ENCODE measurements around the gene MDN1. TPM values are rescaled to one million over a fixed set of nuclear protein-coding genes. Genes with fewer than 3 reads are reported as not detected.

Gene MDN1
- total RNA-seq, 2 donors from 2014 or later, result 21.3 to 36.0 TPM

DNA sequence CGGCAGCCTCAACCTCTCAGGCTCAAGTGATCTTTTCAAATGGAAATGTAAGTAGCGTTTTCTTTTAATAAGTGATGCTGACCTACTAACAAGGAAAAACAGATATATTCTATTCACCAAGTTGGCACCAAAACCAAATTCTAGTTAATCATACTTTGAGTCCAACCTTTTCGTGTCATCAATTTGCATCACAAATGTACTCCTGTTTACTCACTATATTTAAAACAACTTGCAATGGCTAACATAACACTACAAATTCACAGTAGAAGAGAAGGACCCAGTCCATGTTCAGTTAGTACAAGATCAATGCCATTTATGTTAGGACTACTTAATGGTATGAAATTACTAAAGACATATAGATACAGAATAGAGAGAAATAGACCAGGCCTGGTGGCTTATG is 50.0 kb downstream of the MDN1 start:
- H3K27ac ChIP-seq, result no peak overlapping the region
- ATAC-seq (ENCODE audit: insufficient number of reproducible peaks, low FRiP score, low read depth) (no peak), DNase-seq (ENCODE audit: low spot score) (no peak)
- H3K36me3 ChIP-seq, result peaks cover 26% of the 10 kb centered on the region
- TF ChIP-seq, protein P1, sequence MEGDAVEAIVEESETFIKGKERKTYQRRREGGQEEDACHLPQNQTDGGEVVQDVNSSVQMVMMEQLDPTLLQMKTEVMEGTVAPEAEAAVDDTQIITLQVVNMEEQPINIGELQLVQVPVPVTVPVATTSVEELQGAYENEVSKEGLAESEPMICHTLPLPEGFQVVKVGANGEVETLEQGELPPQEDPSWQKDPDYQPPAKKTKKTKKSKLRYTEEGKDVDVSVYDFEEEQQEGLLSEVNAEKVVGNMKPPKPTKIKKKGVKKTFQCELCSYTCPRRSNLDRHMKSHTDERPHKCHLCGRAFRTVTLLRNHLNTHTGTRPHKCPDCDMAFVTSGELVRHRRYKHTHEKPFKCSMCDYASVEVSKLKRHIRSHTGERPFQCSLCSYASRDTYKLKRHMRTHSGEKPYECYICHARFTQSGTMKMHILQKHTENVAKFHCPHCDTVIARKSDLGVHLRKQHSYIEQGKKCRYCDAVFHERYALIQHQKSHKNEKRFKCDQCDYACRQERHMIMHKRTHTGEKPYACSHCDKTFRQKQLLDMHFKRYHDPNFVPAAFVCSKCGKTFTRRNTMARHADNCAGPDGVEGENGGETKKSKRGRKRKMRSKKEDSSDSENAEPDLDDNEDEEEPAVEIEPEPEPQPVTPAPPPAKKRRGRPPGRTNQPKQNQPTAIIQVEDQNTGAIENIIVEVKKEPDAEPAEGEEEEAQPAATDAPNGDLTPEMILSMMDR (IDR thresholded peaks at IDR 0.05), result no peak
- H3K4me3 ChIP-seq, result no peak overlapping the region
- no peaks in the 10 kb centered on the region for H3K9me3 ChIP-seq
- H3K4me1 ChIP-seq (ENCODE audit: control insufficient read depth in 1 of 2, low read depth in 2 of 2), result no peaks in the 10 kb centered on the region
- no peaks in the 10 kb centered on the region for H3K27me3 ChIP-seq (replicated peaks; ENCODE audit: insufficient read depth)

DNA sequence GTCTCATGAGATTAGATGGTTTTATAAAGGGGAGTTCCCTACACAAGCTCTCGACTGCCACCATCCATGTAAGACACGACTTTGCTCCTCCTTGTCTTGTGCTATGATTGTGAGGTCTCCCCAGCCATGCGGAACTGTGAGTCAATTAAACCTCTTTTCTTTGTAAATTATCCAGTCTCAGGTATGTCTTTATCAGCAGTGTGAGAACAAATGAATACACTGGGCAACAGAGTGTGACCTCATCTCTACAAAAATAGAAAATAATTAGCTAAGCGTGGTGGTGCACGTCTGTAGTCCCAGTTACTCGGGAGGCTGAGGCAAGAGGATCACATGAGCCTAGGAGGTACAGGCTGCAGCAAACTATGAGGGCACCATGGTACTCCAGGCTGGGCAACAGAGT is 51.3 kb downstream of the MDN1 start:
- Histone ChIP-seq H3K27ac (no peak overlapping the region), H3K9me3 (no peaks in the 10 kb centered on the region), H3K36me3 (peaks cover 20% of the 10 kb centered on the region), H3K27me3 (replicated peaks; ENCODE audit: insufficient read depth) (no peaks in the 10 kb centered on the region), H3K4me3 (no peak overlapping the region), H3K4me1 (ENCODE audit: control insufficient read depth in 1 of 2, low read depth in 2 of 2) (no peaks in the 10 kb centered on the region)
- ATAC-seq (ENCODE audit: insufficient number of reproducible peaks, low FRiP score, low read depth), result no peak
- no peak for DNase-seq (ENCODE audit: low spot score)
- TF ChIP-seq, protein P1 (IDR thresholded peaks at IDR 0.05), result no peak

DNA sequence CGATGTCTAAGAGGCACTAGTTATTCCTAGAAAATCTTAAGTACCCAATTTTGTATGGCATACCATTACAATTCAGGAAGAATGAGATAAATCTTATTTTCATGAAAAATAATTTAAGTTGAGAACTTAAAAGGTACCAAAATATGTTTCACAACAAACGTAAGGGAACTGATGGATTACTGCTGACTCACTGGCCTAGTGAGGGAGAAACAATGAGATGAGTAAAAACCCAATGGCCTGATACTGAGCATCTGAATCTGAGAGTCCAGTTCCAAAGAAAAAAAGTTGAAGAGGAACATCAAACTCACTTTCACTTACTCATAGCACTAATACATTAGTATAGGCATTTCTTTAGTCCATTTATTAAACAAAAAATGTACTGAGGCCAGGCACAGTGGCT is 56.0 kb downstream of the MDN1 start:
- no peak overlapping the region for H3K27ac ChIP-seq
- DNase-seq (ENCODE audit: low spot score), result no peak
- H3K27me3 ChIP-seq (replicated peaks; ENCODE audit: insufficient read depth), result no peaks in the 10 kb centered on the region
- ATAC-seq (ENCODE audit: insufficient number of reproducible peaks, low FRiP score, low read depth), result no peak
- H3K36me3 ChIP-seq, result peaks cover 5% of the 10 kb centered on the region
- no peak overlapping the region for H3K4me3 ChIP-seq
- H3K9me3 ChIP-seq, result no peaks in the 10 kb centered on the region
- H3K4me1 ChIP-seq (ENCODE audit: control insufficient read depth in 1 of 2, low read depth in 2 of 2), result no peaks in the 10 kb centered on the region
- TF ChIP-seq, protein P1 (IDR thresholded peaks at IDR 0.05), result no peak

DNA sequence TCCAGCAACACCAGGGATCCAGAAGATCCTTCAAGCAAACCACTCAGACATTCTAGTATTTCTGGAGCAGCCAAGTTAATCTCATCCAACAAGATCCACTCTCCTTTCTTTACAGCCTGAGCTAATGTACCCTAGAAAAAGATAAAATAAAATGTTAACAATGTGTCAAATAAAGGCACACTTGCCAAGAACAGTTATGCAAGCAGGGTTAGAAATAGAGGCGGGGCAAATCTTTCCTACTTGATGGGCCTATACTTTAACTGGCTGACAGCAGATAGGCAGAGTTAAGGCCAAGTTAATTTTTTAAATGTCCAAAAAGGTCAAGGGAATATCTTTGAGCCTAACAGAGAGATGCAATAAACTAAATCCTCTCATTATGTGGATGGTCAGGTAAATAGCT is 60.8 kb downstream of the MDN1 start:
- Histone ChIP-seq H3K4me3 (no peak overlapping the region), H3K27me3 (replicated peaks; ENCODE audit: insufficient read depth) (no peaks in the 10 kb centered on the region), H3K9me3 (no peaks in the 10 kb centered on the region), H3K36me3 (peaks cover 21% of the 10 kb centered on the region), H3K27ac (no peak overlapping the region), H3K4me1 (ENCODE audit: control insufficient read depth in 1 of 2, low read depth in 2 of 2) (no peaks in the 10 kb centered on the region)
- TF ChIP-seq, protein P1 (IDR thresholded peaks at IDR 0.05), result no peak
- DNase-seq (ENCODE audit: low spot score), result no peak
- no peak for ATAC-seq (ENCODE audit: insufficient number of reproducible peaks, low FRiP score, low read depth)

DNA sequence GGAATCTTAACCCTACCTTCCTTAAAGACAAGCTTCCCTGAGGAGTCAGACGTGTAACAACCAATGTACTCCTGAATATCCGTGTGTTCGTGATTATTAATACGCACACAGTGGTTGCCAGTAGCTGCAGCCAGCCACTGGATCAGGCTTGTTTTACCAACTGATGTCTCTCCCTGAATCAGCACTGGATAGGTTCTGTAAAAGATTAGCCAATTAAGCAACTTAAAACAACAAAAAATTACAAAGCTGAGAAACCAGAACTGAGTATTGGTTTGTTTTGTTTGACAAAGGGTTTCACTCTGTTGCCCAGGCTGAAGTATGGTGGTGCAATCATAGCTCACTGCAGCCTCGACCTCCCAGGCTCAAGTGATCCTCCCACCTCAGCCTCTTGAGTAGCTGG is 69.3 kb downstream of the MDN1 start:
- no peaks in the 10 kb centered on the region for H3K4me1 ChIP-seq (ENCODE audit: control insufficient read depth in 1 of 2, low read depth in 2 of 2)
- DNase-seq (ENCODE audit: low spot score) (no peak), ATAC-seq (ENCODE audit: insufficient number of reproducible peaks, low FRiP score, low read depth) (no peak)
- TF ChIP-seq, protein P1 (IDR thresholded peaks at IDR 0.05), result no peak
- H3K9me3 ChIP-seq, result no peaks in the 10 kb centered on the region
- H3K27me3 ChIP-seq (replicated peaks; ENCODE audit: insufficient read depth), result no peaks in the 10 kb centered on the region
- H3K36me3 ChIP-seq, result peaks cover 44% of the 10 kb centered on the region
- H3K4me3 ChIP-seq, result no peak overlapping the region
- H3K27ac ChIP-seq, result no peak overlapping the region
